HFF-Myc (cell line): Measurements from ENCODE around the gene ANO3.

Experiments used
- DNase-seq: peaks from one replicate; pipeline ENCODE4 v3.0.0-alpha.2; 2011; ENCODE audit warnings: low read depth; ENCODE audit errors: extremely low read depth
- H3K4me3 ChIP-seq: replicated peaks from 2 replicates; pipeline ENCODE4 v1.5.1; 2011; ENCODE audit warnings: low read depth, mild to moderate bottlenecking, control low read depth, low read length
- CTCF ChIP-seq: IDR thresholded peaks from 2 replicates; pipeline ENCODE4 v1.5.1; 2012; ENCODE audit warnings: mild to moderate bottlenecking, low read depth, low read length, control low read depth; ENCODE audit errors: missing control alignments

ANO3 gene

GRCh38 chr11:26412955-26413354 is 81.0 kb downstream of the ANO3 start:
- no peak for DNase-seq
- no peak for TF ChIP-seq CTCF
- H3K4me3 ChIP-seq: no peak overlapping the region

- H3K4me3 ChIP-seq: no peak overlapping the region
These were observed 86.5 kb downstream of the ANO3 start for GRCh38 chr11:26418386-26418912.

GRCh38 chr11:26420331-26420730 is 88.4 kb downstream of the ANO3 start:
- H3K4me3 ChIP-seq: no peak overlapping the region
- no peak for DNase-seq
- TF ChIP-seq CTCF: no peak

More at GRCh38 chr11:26418386-26418912, 86.5 kb downstream of the ANO3 start:
- no peak for TF ChIP-seq CTCF
- no peak for DNase-seq

GRCh38 chr11:26424255-26424654 is 92.3 kb downstream of the ANO3 start:
- no peak overlapping the region for H3K4me3 ChIP-seq
- no peak for TF ChIP-seq CTCF
- DNase-seq: no peak

GRCh38 chr11:26439854-26440253 is 107.9 kb downstream of the ANO3 start:
- DNase-seq: no peak
- TF ChIP-seq CTCF: no peak
- H3K4me3 ChIP-seq: no peak overlapping the region

- DNase-seq: peak; percentile 53
- H3K4me3 ChIP-seq: no peak overlapping the region
- no peak for TF ChIP-seq CTCF
These were observed 110.2 kb downstream of the ANO3 start for GRCh38 chr11:26442131-26442530.

- H3K4me3 ChIP-seq: no peak overlapping the region
- DNase-seq: no peak
- no peak for TF ChIP-seq CTCF
These were observed 111.7 kb downstream of the ANO3 start for GRCh38 chr11:26443617-26444016.
